SIG-M5 treated with dmso at 0.1 percent for 504 hours (cell line): ENCODE results near the gene ATP10A.

Experiments used
- DNase-seq: peaks from one replicate; lab custom pipeline; 2025; ENCODE audit not compliant: unreplicated experiment; lab: John Stamatoyannopoulos, UW

The ATP10A gene

GRCh38 chr15:25708391-25708790 is 154.7 kb downstream of the ATP10A start:
- DNase-seq: no peak

DNA sequence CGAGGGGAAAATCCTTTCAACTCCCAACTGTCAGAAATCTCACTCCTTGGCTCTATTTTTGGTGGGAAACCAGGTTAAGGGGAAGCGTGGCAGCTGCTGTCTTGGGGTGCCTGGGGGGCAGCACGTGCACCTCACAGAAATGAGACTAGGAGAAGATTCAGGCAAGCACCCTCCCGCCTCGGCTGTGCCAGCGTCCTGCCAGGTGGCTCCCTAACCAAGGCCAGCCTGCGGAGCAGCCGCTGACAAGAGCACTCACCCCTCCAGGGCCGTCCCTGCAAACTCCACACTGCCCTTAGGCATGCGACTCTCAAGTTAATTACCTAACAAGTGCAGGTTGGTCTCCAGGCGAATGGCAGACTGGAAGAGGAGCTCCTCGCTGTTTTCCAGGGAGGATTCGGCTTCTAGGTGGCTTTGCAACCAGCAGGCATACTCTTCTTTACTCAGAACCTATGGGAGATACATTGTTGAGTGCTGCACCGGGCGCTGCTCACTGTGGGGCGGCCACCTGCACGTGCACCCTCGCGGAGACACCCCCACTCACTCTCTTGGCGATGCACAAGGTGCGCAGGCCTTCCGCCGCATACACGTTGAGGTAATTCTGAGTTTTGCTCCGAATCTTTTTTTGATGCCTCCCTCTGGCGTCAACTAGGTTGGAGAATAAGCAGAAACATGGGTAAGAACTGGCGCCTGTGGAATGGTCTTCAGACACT is 155.3 kb downstream of the ATP10A start:
- DNase-seq: no peak

DNA sequence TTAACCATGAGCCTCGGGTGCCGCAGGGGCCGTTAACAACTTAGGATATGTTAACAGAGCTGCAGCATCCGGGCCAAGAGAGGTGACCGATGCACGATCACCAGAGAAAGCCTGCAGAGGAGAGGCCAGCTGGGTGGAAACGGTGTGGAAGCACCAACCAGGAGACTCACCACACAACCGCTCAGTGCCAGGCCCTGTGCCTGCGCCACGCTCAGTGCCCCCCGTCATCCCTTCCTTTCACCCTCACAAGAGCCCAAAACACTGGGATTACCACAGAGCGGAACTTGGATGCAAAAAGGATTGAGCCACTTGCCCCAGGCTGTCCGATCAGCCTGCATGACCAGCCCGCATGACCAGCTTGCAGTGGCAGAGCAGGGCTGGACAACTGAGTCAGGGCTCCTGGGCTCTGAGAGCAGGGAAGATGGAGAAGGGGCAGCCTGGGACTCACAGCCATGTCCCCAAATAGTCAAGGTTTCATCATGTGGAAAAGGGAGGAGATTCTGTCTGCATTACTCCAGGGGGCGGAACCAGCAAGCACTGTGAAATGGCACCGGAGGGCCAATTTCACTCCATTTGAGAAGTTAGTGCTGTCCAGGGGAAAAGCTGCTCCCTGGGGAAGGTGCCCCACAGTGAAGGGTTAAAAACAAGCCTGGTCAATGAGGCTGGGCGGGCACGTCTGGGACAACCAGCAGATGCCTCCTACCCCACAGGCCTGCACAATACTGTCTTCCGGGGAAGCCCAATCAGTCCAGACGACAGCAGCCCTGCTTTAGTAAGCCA is 156.8 kb downstream of the ATP10A start:
- no peak for DNase-seq

- DNase-seq: no peak
These were observed 157.6 kb downstream of the ATP10A start for GRCh38 chr15:25705433-25706115.

DNA sequence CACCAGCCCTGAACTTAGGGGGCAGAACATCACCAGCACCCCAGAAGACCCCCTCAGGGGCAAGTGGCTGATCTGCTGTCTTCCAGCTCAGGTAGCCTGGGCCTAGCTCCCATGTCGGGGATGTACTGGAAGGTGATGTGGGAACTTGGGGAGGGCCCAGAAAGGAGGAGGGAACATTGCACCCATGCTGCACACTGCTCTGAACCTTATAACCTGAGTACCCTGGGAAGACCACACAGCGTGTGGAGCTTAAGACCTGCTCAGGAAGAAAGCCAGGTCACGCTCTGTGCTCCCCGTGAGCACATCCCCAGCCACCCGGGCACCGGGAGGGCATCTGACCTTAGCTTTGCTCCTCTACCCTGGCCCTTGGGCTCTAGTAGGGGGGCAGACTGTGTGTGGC is 159.4 kb downstream of the ATP10A start:
- no peak for DNase-seq

GRCh38 chr15:25701721-25702465 is 161.2 kb downstream of the ATP10A start:
- no peak for DNase-seq

DNA sequence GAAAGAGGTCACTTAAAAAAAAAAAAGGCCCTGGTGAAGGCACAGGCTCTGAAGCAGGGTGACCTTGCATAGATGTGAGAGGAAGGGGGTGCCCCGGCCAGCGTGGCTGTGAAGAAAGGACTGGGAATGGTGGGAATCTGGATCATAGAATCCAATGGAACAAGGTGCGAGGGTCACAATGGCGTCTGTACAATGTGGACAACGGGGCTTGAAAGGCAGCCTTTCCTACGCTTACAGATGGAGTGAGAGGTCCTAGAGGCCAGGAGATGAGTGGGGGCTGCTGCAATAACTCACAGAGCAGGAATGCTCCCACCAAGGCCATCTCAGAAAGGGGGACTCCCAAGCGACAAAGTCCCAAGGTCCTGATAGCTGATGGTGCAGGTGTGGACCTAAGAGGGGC is 162.2 kb downstream of the ATP10A start:
- DNase-seq: no peak

- DNase-seq: no peak
These were observed 165.5 kb downstream of the ATP10A start for GRCh38 chr15:25697586-25697985.

DNA sequence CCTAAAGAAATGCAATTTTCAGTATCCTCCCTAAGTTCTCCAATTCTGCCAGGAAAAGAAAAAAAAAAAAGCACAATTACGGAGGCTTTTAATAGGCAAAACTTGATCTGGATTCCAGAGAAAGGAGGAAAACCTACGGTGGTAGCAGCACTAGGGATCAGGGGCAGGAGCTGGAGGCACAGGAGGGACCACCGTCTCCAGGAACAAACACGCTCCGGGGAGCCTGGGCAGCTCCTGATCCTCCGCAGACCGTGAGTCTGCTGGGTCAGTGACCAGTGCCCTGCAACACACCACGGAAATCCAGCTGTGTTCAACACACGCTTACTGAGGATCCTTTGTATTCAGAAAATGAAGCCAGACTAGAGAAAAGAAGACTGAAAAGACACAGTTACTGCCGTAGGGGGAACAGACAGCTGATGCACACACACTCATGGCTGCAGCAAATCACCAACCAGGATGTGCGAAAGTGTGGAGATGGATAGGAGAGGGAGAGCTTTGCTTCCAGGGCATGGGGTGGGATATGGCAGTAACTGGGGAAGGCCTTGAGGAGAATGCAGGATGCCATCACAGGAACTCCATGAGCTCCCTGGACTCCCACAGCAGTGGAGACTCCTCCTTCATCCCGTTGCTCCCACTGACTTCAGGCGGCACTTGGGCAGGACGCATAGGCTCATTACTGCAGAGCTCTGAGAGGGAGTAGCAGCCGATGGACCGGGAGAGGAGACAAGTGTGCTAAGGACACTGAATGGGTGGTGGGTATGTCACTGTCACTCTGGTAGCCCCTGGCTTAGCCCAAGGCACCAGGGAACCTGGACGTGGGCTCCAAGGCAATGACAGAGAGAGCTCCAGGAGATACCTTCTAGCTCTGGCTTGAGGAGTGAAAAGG is 167.0 kb downstream of the ATP10A start:
- no peak for DNase-seq

DNA sequence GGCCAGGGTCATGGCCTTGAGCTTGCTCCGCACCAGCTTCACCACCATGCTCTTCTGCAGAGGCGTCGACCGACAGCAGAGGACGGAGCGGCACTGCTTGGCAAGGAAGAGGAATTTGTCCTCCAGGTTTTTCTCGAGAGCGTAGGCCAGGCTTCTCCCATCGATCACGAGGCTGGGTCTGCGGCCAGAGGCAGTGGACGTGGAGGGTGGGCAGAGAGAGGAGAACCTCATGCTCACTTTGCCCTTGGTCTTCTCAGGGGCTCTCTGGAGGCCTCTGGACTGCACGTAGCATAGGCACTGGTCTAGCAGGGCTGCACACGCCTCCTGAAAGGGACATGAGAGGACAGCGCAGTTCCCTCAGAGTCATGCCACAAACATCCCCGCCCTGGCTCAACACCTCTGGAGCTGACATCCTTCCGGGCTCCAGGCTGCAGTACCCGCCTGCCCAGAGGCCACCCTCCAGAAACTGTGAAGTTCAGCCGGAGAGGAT is 168.3 kb downstream of the ATP10A start:
- DNase-seq: no peak

DNA sequence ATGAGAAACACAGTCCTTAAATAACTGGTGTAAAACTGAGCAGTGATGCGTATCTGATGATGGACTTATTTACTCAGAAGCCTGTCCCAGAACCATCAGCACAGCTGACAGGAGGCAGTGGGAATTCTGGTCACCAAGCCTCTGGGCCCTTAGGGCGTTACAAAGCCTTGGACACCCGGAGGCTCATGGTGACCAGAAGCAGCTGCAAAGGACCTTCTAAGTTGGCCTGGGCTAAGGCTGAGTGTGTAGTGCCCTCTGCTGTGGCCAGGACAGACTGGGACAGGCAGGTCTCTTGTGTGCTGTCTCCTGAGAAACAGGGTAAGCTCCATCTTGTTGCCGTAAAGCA is 168.9 kb downstream of the ATP10A start:
- DNase-seq: no peak

GRCh38 chr15:25693321-25694238 is 169.5 kb downstream of the ATP10A start:
- DNase-seq: no peak

DNA sequence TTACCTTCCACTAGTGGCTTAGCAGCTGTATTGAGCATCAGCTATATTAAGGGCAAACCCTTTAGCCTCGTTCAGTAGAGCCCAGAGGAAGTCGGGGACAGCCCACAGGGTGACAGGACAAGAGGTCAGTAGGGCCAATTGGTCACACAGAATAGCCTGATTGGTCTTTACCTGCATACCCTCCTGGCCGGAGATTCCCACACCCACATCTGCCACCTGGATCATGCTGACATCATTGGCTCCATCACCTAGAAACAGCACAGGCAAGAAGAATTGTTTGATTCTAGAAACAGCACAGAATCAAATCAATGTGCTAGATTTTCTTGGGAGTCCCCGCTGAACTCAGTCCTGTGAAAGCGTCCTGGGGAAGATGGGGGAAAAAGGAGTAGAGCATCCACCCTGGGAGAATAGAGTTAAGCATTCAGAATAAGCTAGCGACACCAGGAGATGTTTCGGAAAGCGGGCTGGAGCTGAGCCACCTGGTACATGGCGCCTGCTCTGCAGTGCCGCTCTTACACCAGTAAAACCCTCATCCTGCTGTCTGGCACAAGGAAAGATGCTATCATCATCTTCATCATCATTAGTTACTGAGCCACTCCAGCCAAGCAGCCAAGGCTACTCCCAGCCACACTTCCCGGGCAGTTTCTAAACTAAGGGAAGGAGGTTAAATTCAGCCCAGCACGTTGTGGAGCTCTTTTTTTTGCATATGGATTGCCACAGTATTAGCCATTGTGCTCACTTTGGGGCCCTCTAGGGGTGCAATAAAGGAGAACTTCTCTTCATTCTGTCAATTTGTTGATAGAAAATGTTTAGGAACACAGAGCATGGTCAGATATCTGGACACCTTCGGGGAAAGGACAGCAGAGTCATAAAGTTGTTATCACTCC is 171.3 kb downstream of the ATP10A start:
- DNase-seq: no peak

DNA sequence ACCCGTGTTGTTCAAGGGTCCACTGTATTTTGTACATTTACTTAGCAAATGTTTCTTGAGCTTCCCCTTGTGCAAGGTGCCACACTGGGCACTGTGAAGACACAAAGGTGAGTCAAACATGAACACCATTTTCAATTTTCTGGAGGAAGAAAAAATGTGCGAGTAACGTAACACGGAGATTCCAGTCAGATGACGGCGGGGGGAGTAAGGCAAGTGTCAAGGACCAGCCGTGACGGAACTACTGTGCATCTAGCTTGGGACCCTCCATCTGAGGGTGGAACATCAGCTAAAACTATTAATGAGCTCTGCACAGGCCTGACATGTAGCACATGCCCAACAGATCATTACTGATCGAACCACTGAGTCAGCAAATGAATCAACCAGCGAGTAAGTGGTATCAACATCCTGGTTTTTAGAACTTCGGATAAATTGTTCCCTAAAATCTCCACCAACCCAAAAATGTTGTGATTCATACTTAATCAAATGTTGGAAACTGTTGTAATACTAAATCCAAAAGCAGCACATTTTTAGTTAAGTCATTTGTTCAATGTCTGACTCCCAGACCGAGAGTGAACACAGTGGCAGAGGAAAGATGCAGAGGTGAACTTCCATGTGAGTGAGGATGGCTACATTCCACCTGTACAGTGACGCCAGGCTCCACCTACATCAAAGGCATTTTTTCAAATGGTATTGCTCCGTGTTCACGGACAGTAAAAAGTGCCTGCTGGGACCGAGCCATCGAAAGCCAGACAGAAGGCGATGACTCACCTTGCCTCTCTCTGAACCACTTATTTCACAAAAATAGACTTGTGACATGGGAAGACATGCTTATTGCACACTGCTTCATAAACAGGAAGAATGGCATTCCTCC is 172.2 kb downstream of the ATP10A start:
- no peak for DNase-seq

DNA sequence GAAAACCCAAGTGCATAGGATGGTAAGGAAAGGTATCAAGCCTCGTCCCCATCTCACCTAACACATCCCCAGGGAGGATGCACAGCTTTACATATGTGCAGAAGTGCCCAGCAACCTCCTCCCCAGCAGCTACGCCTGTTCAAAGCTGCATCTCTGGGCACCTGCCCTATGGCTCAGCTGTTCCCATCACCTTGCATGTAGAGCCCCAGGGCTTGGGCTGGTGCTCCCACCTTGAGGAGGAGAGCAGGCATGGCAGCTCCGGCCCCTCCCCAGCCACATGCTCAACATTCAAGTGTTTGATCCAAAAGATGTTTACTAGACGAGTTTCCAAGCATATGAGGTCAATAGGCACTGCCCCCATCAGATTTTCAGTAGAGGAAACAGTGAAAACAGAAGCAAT is 173.5 kb downstream of the ATP10A start:
- DNase-seq: no peak

DNA sequence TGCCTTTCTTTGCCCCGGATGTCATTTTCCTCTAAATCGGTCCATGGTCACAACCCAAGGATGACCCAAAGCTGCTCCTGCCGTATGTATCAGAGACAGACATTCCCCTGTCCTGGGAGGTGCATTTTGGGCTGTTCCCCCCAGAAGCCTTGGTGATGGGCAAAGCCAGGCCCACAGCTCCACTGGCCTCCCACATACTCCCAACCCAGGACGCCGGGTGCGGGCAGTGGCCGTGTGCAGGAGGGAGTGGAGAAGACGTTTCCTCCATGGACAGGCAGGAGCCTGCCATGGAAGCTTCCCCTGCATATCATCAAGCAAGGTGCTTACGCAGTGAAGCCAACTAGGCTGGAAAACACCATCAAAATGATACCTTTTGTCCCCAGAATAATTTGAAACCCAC is 175.0 kb downstream of the ATP10A start:
- DNase-seq: no peak

- no peak for DNase-seq
These were observed 175.4 kb downstream of the ATP10A start for GRCh38 chr15:25687689-25688088.
